ENCODE data around the gene ADD1.

Gene ADD1

GRCh38 chr4:2824329-2824835, 19.3 kb upstream of the ADD1 start:
- Histone ChIP-seq H3K27me3 (replicated peaks; ENCODE audit: control insufficient read depth, insufficient read depth, low read length, poor library complexity, severe bottlenecking) (no peaks in the 10 kb centered on the region), H3K4me1 (ENCODE audit: control insufficient read depth, insufficient read depth, low read length, poor library complexity, severe bottlenecking) (no peaks in the 10 kb centered on the region), H3K9me3 (ENCODE audit: control insufficient read depth, low read length) (no peaks in the 10 kb centered on the region), H3K4me3 (ENCODE audit: insufficient read depth, low read depth, low read length, poor library complexity, severe bottlenecking) (no peak overlapping the region), H3K36me3 (ENCODE audit: control insufficient read depth, insufficient read depth, low read length) (peaks cover 61% of the 10 kb centered on the region), H3K27ac (ENCODE audit: insufficient read depth, low read length, poor library complexity, severe bottlenecking) (no peak overlapping the region)
- no peak for DNase-seq

GRCh38 chr4:2824836-2825381, 18.7 kb upstream of the ADD1 start:
- no peak for DNase-seq
- Histone ChIP-seq H3K36me3 (ENCODE audit: control insufficient read depth, insufficient read depth, low read length) (peaks cover 67% of the 10 kb centered on the region), H3K9me3 (ENCODE audit: control insufficient read depth, low read length) (no peaks in the 10 kb centered on the region), H3K4me1 (ENCODE audit: control insufficient read depth, insufficient read depth, low read length, poor library complexity, severe bottlenecking) (no peaks in the 10 kb centered on the region), H3K27ac (ENCODE audit: insufficient read depth, low read length, poor library complexity, severe bottlenecking) (no peak overlapping the region), H3K27me3 (replicated peaks; ENCODE audit: control insufficient read depth, insufficient read depth, low read length, poor library complexity, severe bottlenecking) (no peaks in the 10 kb centered on the region), H3K4me3 (ENCODE audit: insufficient read depth, low read depth, low read length, poor library complexity, severe bottlenecking) (no peak overlapping the region)

- DNase-seq, result no peak
Observed at GRCh38 chr4:2825740-2826139, 17.9 kb upstream of the ADD1 start.

GRCh38 chr4:2827071-2827873, 16.4 kb upstream of the ADD1 start:
- no peak for DNase-seq
- H3K27me3 ChIP-seq (replicated peaks; ENCODE audit: control insufficient read depth, insufficient read depth, low read length, poor library complexity, severe bottlenecking), result no peaks in the 10 kb centered on the region
- no peaks in the 10 kb centered on the region for H3K4me1 ChIP-seq (ENCODE audit: control insufficient read depth, insufficient read depth, low read length, poor library complexity, severe bottlenecking)
- H3K9me3 ChIP-seq (ENCODE audit: control insufficient read depth, low read length), result no peaks in the 10 kb centered on the region
- H3K36me3 ChIP-seq (ENCODE audit: control insufficient read depth, insufficient read depth, low read length), result peaks cover 80% of the 10 kb centered on the region
- no peak overlapping the region for H3K27ac ChIP-seq (ENCODE audit: insufficient read depth, low read length, poor library complexity, severe bottlenecking)
- no peak overlapping the region for H3K4me3 ChIP-seq (ENCODE audit: insufficient read depth, low read depth, low read length, poor library complexity, severe bottlenecking)

More at GRCh38 chr4:2825740-2826139, 17.9 kb upstream of the ADD1 start:
- Histone ChIP-seq H3K9me3 (ENCODE audit: control insufficient read depth, low read length) (no peaks in the 10 kb centered on the region), H3K36me3 (ENCODE audit: control insufficient read depth, insufficient read depth, low read length) (peaks cover 70% of the 10 kb centered on the region), H3K4me3 (ENCODE audit: insufficient read depth, low read depth, low read length, poor library complexity, severe bottlenecking) (no peak overlapping the region), H3K27ac (ENCODE audit: insufficient read depth, low read length, poor library complexity, severe bottlenecking) (no peak overlapping the region), H3K27me3 (replicated peaks; ENCODE audit: control insufficient read depth, insufficient read depth, low read length, poor library complexity, severe bottlenecking) (no peaks in the 10 kb centered on the region), H3K4me1 (ENCODE audit: control insufficient read depth, insufficient read depth, low read length, poor library complexity, severe bottlenecking) (no peaks in the 10 kb centered on the region)

GRCh38 chr4:2827874-2828751, 15.5 kb upstream of the ADD1 start:
- no peaks in the 10 kb centered on the region for H3K4me1 ChIP-seq (ENCODE audit: control insufficient read depth, insufficient read depth, low read length, poor library complexity, severe bottlenecking)
- no peak for DNase-seq
- H3K36me3 ChIP-seq (ENCODE audit: control insufficient read depth, insufficient read depth, low read length), result peaks cover 80% of the 10 kb centered on the region
- no peaks in the 10 kb centered on the region for H3K27me3 ChIP-seq (replicated peaks; ENCODE audit: control insufficient read depth, insufficient read depth, low read length, poor library complexity, severe bottlenecking)
- no peak overlapping the region for H3K27ac ChIP-seq (ENCODE audit: insufficient read depth, low read length, poor library complexity, severe bottlenecking)
- H3K4me3 ChIP-seq (ENCODE audit: insufficient read depth, low read depth, low read length, poor library complexity, severe bottlenecking), result no peak overlapping the region
- no peaks in the 10 kb centered on the region for H3K9me3 ChIP-seq (ENCODE audit: control insufficient read depth, low read length)

GRCh38 chr4:2828758-2829181, 14.9 kb upstream of the ADD1 start:
- Histone ChIP-seq H3K9me3 (ENCODE audit: control insufficient read depth, low read length) (no peaks in the 10 kb centered on the region), H3K4me1 (ENCODE audit: control insufficient read depth, insufficient read depth, low read length, poor library complexity, severe bottlenecking) (no peaks in the 10 kb centered on the region), H3K36me3 (ENCODE audit: control insufficient read depth, insufficient read depth, low read length) (peaks cover 80% of the 10 kb centered on the region), H3K27me3 (replicated peaks; ENCODE audit: control insufficient read depth, insufficient read depth, low read length, poor library complexity, severe bottlenecking) (no peaks in the 10 kb centered on the region), H3K27ac (ENCODE audit: insufficient read depth, low read length, poor library complexity, severe bottlenecking) (no peak overlapping the region), H3K4me3 (ENCODE audit: insufficient read depth, low read depth, low read length, poor library complexity, severe bottlenecking) (no peak overlapping the region)
- DNase-seq, result no peak

- no peak overlapping the region for H3K27ac ChIP-seq (ENCODE audit: insufficient read depth, low read length, poor library complexity, severe bottlenecking)
- no peak overlapping the region for H3K4me3 ChIP-seq (ENCODE audit: insufficient read depth, low read depth, low read length, poor library complexity, severe bottlenecking)
- H3K9me3 ChIP-seq (ENCODE audit: control insufficient read depth, low read length), result no peaks in the 10 kb centered on the region
- H3K27me3 ChIP-seq (replicated peaks; ENCODE audit: control insufficient read depth, insufficient read depth, low read length, poor library complexity, severe bottlenecking), result no peaks in the 10 kb centered on the region
- no peaks in the 10 kb centered on the region for H3K4me1 ChIP-seq (ENCODE audit: control insufficient read depth, insufficient read depth, low read length, poor library complexity, severe bottlenecking)
- peaks cover 79% of the 10 kb centered on the region for H3K36me3 ChIP-seq (ENCODE audit: control insufficient read depth, insufficient read depth, low read length)
- DNase-seq, result no peak
Observed at GRCh38 chr4:2829321-2829932, 14.2 kb upstream of the ADD1 start.

GRCh38 chr4:2829933-2830451, 13.7 kb upstream of the ADD1 start:
- no peaks in the 10 kb centered on the region for H3K27me3 ChIP-seq (replicated peaks; ENCODE audit: control insufficient read depth, insufficient read depth, low read length, poor library complexity, severe bottlenecking)
- H3K9me3 ChIP-seq (ENCODE audit: control insufficient read depth, low read length), result no peaks in the 10 kb centered on the region
- peaks cover 74% of the 10 kb centered on the region for H3K36me3 ChIP-seq (ENCODE audit: control insufficient read depth, insufficient read depth, low read length)
- peaks cover 5% of the 10 kb centered on the region for H3K4me1 ChIP-seq (ENCODE audit: control insufficient read depth, insufficient read depth, low read length, poor library complexity, severe bottlenecking)
- H3K4me3 ChIP-seq (ENCODE audit: insufficient read depth, low read depth, low read length, poor library complexity, severe bottlenecking), result no peak overlapping the region
- H3K27ac ChIP-seq (ENCODE audit: insufficient read depth, low read length, poor library complexity, severe bottlenecking), result no peak overlapping the region
- no peak for DNase-seq

Measured in effector memory CD4-positive, alpha-beta T cell (primary cell).